ENCODE results near the gene TMEM185B.

DNA sequence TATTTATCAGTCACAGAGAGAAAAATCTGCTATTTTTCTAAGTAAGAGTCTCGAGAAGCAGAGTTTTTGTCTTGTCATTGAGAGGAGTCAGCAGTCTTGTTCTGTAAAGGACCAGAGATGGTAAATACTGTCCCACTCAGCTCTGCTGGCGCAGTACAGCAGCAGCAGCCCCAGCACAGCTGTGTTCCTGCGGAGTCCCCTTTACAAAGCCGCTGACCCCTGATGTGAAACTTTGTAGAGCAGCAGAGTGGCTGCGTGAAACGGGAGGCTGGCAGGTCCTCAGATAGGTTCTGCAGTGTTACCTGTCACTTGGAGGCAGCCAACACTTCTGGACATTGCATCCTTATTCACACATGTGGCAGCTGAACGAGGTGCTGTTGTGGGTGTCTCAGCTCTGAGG lies 45.2 kb downstream of the TMEM185B start:
- TF ChIP-seq, protein P1, sequence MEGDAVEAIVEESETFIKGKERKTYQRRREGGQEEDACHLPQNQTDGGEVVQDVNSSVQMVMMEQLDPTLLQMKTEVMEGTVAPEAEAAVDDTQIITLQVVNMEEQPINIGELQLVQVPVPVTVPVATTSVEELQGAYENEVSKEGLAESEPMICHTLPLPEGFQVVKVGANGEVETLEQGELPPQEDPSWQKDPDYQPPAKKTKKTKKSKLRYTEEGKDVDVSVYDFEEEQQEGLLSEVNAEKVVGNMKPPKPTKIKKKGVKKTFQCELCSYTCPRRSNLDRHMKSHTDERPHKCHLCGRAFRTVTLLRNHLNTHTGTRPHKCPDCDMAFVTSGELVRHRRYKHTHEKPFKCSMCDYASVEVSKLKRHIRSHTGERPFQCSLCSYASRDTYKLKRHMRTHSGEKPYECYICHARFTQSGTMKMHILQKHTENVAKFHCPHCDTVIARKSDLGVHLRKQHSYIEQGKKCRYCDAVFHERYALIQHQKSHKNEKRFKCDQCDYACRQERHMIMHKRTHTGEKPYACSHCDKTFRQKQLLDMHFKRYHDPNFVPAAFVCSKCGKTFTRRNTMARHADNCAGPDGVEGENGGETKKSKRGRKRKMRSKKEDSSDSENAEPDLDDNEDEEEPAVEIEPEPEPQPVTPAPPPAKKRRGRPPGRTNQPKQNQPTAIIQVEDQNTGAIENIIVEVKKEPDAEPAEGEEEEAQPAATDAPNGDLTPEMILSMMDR (IDR thresholded peaks at IDR 0.05; ENCODE audit: insufficient read depth, low read depth, low read length) = no peak
- TF ChIP-seq EZH2 (IDR thresholded peaks at IDR 0.05; ENCODE audit: insufficient read depth, low read length) = no peak

Measured in astrocyte (in vitro differentiated cells and primary cell).